Ovary (tissue), 9 donors: ENCODE results near the gene EFNB3. TPM values are rescaled to one million over a fixed set of nuclear protein-coding genes. Genes with fewer than 3 reads are reported as not detected.
A peak's percentile ranks its signal among the peaks of the same experiment; 100 is the strongest.

ENCODE experiments used
- DNase-seq, 5 donors: peaks; one replicate each; pipeline ENCODE4 v3.0.0-alpha.2; 2019 to 2020
- H3K27ac ChIP-seq, 2 donors: fragments of 200-600 bp; one replicate each; pipeline versions ENCODE4 v1.5.1 to v1.8.0; 2019 to 2022
- H3K27me3 ChIP-seq: fragments of 200-600 bp; one replicate; pipeline ENCODE4 v1.8.0; 2022
- H3K36me3 ChIP-seq: fragments of 200-600 bp; sonication (generic); one replicate; pipeline ENCODE4 v1.5.1; 2019
- H3K4me1 ChIP-seq: one replicate; pipeline ENCODE4 v1.8.1; 2013; ENCODE audit warnings: mild to moderate bottlenecking, moderate library complexity; ENCODE audit not compliant: insufficient read depth
- H3K4me3 ChIP-seq: fragments of 200-600 bp; sonication (generic); one replicate; pipeline ENCODE4 v1.5.1; 2017
- H3K9me3 ChIP-seq, 2 donors: fragments of 200-600 bp in 1 of 2; sonication (generic) in 1 of 2; one replicate each; pipeline versions ENCODE4 v1.5.1 to v1.8.1; 2013 to 2019; ENCODE audit warnings: mild to moderate bottlenecking in 1 of 2, moderate library complexity in 1 of 2
- EP300 ChIP-seq: sonication (generic); formaldehyde crosslinking; IDR thresholded peaks from one replicate; pipeline ENCODE4 v1.6.1; 2017; ENCODE audit warnings: antibody characterized with exemption
- POLR2A ChIP-seq: fragments of 450-650 bp; IDR thresholded peaks from one replicate; pipeline ENCODE4 v1.6.1; 2017; ENCODE audit warnings: antibody characterized with exemption, mild to moderate bottlenecking, moderate library complexity
- WGBS, 3 donors: extraction: QIAGEN DNeasy Blood & Tissue Kit in 1 of 3; methylation state at CpG; one replicate each; pipeline versions ENCODE4 v1.1.5 to v1.1.7; 2013 to 2017; 5-methylcytosine and 5-hydroxymethylcytosine counted together
- intact Hi-C, 4 donors: fragments of 100-400 bp; cut with DNase I; formaldehyde crosslinking; loops; one replicate each; pipeline versions ENCODE4 v1.11.0 to v1.15.1; 2022 to 2023
- polyA plus RNA-seq, 2 donors: library from polyadenylated mRNA; stranded (reverse); fragments of 200-250 nt in 1 of 2; fragments of 350-450 nt in 1 of 2; fragmentation: Illumina TruSeq in 1 of 2; extraction: RNeasy Lipid Tissue Mini Kit (QIAGEN cat#74804) in 1 of 2; gene quantifications; one replicate each; pipeline ENCODE4 v1.2.3, GENCODE V29; 2013 to 2014
- total RNA-seq, 7 donors: library from RNA; depleted of rRNA in 2 of 7; stranded (reverse); fragments of >200 nt in 2 of 7; fragmentation: NEBNext Ultra II Directional in 3 of 7; extraction: Animal tissue kit (Norgen Biotek cat#: 25700) in 3 of 7; gene quantifications; one replicate each; pipeline versions ENCODE4 v1.1.0 to v1.2.4, GENCODE V29; 2016 to 2023
- TF ChIP-seq, protein P1 (sequence below), 3 donors: fragments of 450-650 bp in 2 of 3; fragments of 200-600 bp in 1 of 3; IDR thresholded peaks; one replicate each; pipeline versions ENCODE4 v1.5.1 to v1.8.0; 2016 to 2022; ENCODE audit warnings: antibody characterized with exemption in 3 of 3, mild to moderate bottlenecking in 1 of 3
- donor health status: DM: no; HTN: no; CAD: no; lungs with moderate emphysema.
- donor health status: DM: no; HTN: no; CAD: no.
- donor health status: Bipolar disorder and iron deficiency.
- donor health status: DM: yes; HTN: yes; CAD: no.
- donor health status: DM: no; HTN: no; CAD: no.
- donor health status: DM: yes; HTN: yes; CAD: no.

The EFNB3 gene
- total and polyA plus RNA-seq, 9 donors = 1.6 to 11.7 (median 3.8) TPM

DNA sequence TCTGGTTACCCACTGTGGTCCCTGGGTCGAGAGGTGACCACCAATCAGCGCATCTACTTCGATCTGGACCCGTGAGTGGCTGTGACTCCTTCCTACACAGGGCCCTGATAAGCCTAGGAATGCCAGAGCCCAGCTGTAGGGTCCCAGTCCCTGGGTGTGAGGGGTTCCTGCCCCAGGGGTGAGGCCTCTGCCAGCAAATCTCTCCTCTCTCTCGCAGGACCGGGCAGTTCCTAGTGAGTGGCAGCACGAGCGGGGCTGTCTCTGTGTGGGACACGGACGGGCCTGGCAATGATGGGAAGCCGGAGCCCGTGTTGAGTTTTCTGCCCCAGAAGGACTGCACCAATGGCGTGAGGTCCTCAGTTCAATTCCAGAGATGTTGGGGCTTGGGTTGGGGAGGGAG is 2.2 kb upstream of the EFNB3 start:
- Histone ChIP-seq H3K9me3 (no peaks in the 10 kb centered on the region), H3K27me3 (no peaks in the 10 kb centered on the region), H3K4me1 (peaks cover 7% of the 10 kb centered on the region), H3K27ac (no peak overlapping the region), H3K4me3 (no peak overlapping the region), H3K36me3 (no peaks in the 10 kb centered on the region)
- intact Hi-C loops = no loop called here
- DNase-seq = no peak
- 89 to 93% (median 90%) methylated on average over 13 of the region's 13 CpGs for WGBS, 3 donors
- TF ChIP-seq EP300 = no peak
- no peak for TF ChIP-seq POLR2A

DNA sequence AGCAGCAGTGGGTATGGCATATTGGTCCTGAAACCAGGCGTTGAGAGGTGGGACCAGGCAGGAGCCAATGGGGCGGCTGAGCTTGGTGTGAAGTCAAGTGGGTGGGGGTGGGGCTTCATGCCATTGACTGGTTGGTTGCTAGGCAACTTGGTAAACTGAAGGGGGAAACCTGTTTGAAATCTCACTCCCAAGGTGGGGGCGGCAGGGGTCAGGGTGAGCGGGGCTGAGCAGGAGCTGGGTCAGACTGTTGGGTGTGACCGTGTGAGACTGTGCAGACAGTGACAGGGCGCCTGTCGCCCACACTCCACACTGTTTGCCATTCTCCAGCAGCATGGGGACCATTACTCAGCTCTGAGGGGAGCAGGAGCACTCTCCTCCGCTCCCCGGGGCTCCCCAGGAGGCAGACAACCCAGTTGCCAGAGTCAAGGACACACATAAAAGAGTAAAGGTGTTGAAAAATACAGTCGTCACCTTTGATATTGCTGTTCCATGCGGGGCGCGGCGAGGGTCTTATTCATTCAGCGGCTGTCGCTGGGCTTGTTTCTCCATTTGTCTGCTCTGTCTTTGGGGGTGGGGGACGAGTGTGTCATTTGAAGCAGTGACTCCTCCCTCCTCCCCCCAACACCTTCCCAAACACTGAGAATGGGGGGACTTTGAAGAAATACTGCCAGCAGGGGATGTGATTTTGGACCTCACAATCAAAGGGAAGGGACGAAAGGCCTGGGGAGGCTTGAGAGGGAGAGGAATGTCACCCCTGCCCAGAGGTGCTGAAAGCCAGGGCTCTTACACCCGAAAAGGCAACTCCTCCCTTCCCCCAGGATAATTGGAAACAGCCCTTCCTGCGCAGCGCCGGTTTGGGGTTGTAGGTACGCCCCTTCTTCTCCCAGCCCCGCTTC is 1.2 kb upstream of the EFNB3 start:
- Histone ChIP-seq H3K9me3 (no peaks in the 10 kb centered on the region), H3K27me3 (no peaks in the 10 kb centered on the region), H3K4me3 (no peak overlapping the region), H3K4me1 (peaks cover 7% of the 10 kb centered on the region), H3K36me3 (no peaks in the 10 kb centered on the region), H3K27ac (no peak overlapping the region)
- DNase-seq = peak in 1 of 5 donors; percentile 38
- WGBS, 3 donors = 23 to 28% (median 26%) methylated on average over 24 of the region's 24 CpGs
- intact Hi-C loops = no loop called here
- no peak for TF ChIP-seq EP300
- TF ChIP-seq, protein P1, sequence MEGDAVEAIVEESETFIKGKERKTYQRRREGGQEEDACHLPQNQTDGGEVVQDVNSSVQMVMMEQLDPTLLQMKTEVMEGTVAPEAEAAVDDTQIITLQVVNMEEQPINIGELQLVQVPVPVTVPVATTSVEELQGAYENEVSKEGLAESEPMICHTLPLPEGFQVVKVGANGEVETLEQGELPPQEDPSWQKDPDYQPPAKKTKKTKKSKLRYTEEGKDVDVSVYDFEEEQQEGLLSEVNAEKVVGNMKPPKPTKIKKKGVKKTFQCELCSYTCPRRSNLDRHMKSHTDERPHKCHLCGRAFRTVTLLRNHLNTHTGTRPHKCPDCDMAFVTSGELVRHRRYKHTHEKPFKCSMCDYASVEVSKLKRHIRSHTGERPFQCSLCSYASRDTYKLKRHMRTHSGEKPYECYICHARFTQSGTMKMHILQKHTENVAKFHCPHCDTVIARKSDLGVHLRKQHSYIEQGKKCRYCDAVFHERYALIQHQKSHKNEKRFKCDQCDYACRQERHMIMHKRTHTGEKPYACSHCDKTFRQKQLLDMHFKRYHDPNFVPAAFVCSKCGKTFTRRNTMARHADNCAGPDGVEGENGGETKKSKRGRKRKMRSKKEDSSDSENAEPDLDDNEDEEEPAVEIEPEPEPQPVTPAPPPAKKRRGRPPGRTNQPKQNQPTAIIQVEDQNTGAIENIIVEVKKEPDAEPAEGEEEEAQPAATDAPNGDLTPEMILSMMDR (IDR thresholded peaks at IDR 0.05) = no peak
- no peak for TF ChIP-seq POLR2A

DNA sequence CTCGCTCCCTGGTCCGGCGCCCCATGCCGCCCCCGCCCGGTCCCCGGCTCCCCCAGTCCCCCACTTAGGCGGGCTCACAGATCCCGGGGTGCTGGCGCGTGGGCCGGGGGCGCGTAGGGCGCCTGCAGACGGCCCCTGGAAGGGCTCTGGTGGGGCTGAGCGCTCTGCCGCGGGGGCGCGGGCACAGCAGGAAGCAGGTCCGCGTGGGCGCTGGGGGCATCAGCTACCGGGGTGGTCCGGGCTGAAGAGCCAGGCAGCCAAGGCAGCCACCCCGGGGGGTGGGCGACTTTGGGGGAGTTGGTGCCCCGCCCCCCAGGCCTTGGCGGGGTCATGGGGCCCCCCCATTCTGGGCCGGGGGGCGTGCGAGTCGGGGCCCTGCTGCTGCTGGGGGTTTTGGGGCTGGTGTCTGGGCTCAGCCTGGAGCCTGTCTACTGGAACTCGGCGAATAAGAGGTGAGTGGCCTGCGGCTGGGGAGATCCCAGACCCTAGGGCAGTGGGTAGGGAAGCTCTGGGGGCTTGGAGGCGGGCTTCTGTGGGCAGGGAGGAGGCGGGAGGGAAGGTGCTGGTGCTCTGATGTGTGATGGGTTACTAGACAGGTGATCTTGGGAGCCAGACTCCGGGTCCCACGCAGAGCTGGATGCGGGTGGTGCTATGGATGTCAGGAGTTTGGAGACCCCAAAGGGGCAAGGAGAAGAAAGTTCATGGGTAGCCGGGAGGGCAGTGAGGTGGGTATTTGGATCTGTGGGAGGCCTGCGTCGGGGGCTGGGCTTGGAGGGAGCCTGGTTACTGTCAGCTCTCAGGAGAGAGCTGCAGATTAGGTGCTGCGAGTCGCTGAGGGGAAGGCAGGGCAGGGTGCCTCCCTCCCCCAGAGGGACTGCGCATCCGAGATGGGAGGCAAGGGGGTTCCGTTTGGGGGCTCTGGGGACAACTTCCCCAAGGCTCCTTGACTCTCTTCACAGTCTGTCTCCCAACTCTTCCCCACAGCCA is 560 bp downstream of the EFNB3 start:
- WGBS, 3 donors = 4 to 6% (median 5%) methylated on average over 41 to 50 of the region's 50 CpGs
- intact Hi-C loops = no loop called here
- Histone ChIP-seq H3K27me3 (no peaks in the 10 kb centered on the region), H3K4me1 (peaks cover 7% of the 10 kb centered on the region), H3K4me3 (peak overlapping the region; percentile 38), H3K9me3 (no peaks in the 10 kb centered on the region), H3K36me3 (no peaks in the 10 kb centered on the region), H3K27ac (no peak overlapping the region)
- TF ChIP-seq, protein P1 (IDR thresholded peaks at IDR 0.05) = no peak
- no peak for TF ChIP-seq POLR2A
- no peak for TF ChIP-seq EP300
- DNase-seq = peak in 1 of 5 donors; percentile 25

DNA sequence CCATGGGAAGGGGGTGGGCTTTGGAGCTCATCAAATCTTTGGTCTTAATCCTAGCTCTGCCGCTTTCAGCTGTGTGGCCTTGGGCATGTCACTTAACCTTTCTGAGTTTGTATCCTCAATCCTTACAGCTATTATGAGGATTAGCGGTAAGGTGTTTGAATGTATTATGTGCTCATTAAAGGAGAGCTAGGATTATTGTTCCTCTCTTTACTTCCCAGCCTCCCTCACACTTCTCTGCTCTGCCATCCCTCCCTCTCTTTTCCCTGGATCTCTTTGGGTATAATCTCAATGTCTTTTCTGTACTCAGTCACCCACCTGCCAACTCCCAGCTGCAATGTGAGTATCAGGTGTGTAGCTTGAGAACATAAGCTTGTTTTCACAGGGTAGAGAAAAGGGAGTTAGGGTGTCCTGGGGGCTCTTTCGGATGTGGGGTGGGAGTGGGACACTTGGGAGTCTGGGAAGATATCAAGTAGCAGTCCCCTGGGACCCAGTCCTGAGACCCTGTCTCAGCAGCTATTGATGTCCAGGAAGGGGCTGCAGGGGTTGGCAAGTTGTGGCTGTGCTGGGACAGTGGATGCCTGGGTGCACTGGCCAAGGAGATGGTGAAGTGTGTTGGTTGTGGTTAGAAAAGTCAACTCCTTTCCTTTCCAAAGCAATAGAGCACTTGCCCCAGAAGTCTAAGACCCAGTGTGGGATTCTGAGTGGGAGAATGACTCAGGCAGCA is 1.8 kb downstream of the EFNB3 start:
- Histone ChIP-seq H3K9me3 (no peaks in the 10 kb centered on the region), H3K27me3 (no peaks in the 10 kb centered on the region), H3K36me3 (no peaks in the 10 kb centered on the region), H3K27ac (no peak overlapping the region), H3K4me3 (no peak overlapping the region), H3K4me1 (peaks cover 7% of the 10 kb centered on the region)
- TF ChIP-seq EP300 (no peak), POLR2A (no peak)
- TF ChIP-seq, protein P1 (IDR thresholded peaks at IDR 0.05) = no peak
- no peak for DNase-seq
- 84 to 92% (median 91%) methylated on average over 3 of the region's 3 CpGs for WGBS, 3 donors
- intact Hi-C loops = no loop called here
